Loucy (cell line): ENCODE data around the gene FLACC1.

Experiments used
- CTCF ChIP-seq: fragments of 200-600 bp; sonication (generic); conservative IDR thresholded peaks from 2 replicates; pipeline ENCODE4 v1.5.1; 2014; ENCODE audit warnings: mild to moderate bottlenecking, antibody characterized with exemption, low read length
- EZH2phosphoT487 ChIP-seq: fragments of 200-600 bp; IDR thresholded peaks from 2 replicates; pipeline ENCODE4 v1.6.1; 2018; ENCODE audit warnings: antibody characterized with exemption, mild to moderate bottlenecking, moderate library complexity, borderline replicate concordance

- TF ChIP-seq CTCF = no peak
- TF ChIP-seq EZH2phosphoT487 = no peak
Observed at GRCh38 chr2:201406077-201406662, 49.0 kb upstream of the FLACC1 start.
